H9 (cell line): Measurements from ENCODE around the gene MRTO4. TPM values are rescaled to one million over a fixed set of nuclear protein-coding genes. Genes with fewer than 3 reads are reported as not detected.

ENCODE experiments used
- DNase-seq: peaks from one replicate; pipeline ENCODE4 v3.0.0-alpha.2; 2017
- H2AFZ ChIP-seq: one replicate; pipeline ENCODE4 v1.6.1; 2013; ENCODE audit warnings: mild to moderate bottlenecking, low read length, control low read depth, moderate library complexity
- H2AK5ac ChIP-seq: 2 replicates; pipeline ENCODE4 v1.6.1; 2013; ENCODE audit warnings: low read length, control low read depth, mixed read lengths; ENCODE audit not compliant: insufficient read length
- H2BK120ac ChIP-seq: one replicate; pipeline ENCODE4 v1.6.1; 2013; ENCODE audit warnings: low read depth, mild to moderate bottlenecking, low read length, control low read depth, inconsistent platforms; ENCODE audit not compliant: poor library complexity, severe bottlenecking
- H2BK12ac ChIP-seq: 2 replicates; pipeline ENCODE4 v1.6.1; 2013; ENCODE audit warnings: low read length, control low read depth, mixed read lengths, low read depth; ENCODE audit not compliant: insufficient read length
- H2BK15ac ChIP-seq: 2 replicates; pipeline ENCODE4 v1.6.1; 2013; ENCODE audit warnings: low read depth, low read length, control low read depth
- H2BK20ac ChIP-seq: one replicate; pipeline ENCODE4 v1.6.1; 2013; ENCODE audit warnings: low read depth, mild to moderate bottlenecking, low read length, control low read depth, inconsistent platforms; ENCODE audit not compliant: poor library complexity, severe bottlenecking
- H2BK5ac ChIP-seq: 2 replicates; pipeline ENCODE4 v1.6.1; 2013; ENCODE audit warnings: low read length, control low read depth, mixed read lengths; ENCODE audit not compliant: insufficient read length
- H3K14ac ChIP-seq: 2 replicates; pipeline ENCODE4 v1.6.1; 2013; ENCODE audit warnings: low read length, control low read depth; ENCODE audit not compliant: insufficient read depth
- H3K18ac ChIP-seq: 2 replicates; pipeline ENCODE4 v1.6.1; 2013; ENCODE audit warnings: low read depth, mild to moderate bottlenecking, mixed read lengths, low read length, control low read depth; ENCODE audit not compliant: insufficient read length
- H3K23ac ChIP-seq: 2 replicates; pipeline ENCODE4 v1.6.1; 2013; ENCODE audit warnings: low read length, control low read depth, mixed read lengths, low read depth; ENCODE audit not compliant: insufficient read length
- H3K23me2 ChIP-seq: 2 replicates; pipeline ENCODE4 v1.6.1; 2013; ENCODE audit warnings: low read depth, mild to moderate bottlenecking, mixed read lengths, low read length, control low read depth; ENCODE audit not compliant: insufficient read length, poor library complexity, severe bottlenecking
- H3K27ac ChIP-seq: 2 replicates; pipeline ENCODE4 v1.5.1; 2013; ENCODE audit warnings: low read length, control low read depth, mixed read lengths, low read depth; ENCODE audit not compliant: insufficient read length
- H3K27me3 ChIP-seq: 2 replicates; pipeline ENCODE4 v1.6.1; 2013; ENCODE audit warnings: low read length, control low read depth, inconsistent platforms; ENCODE audit not compliant: insufficient read depth
- H3K4ac ChIP-seq: 2 replicates; pipeline ENCODE4 v1.6.1; 2013; ENCODE audit warnings: low read depth, mild to moderate bottlenecking, control low read depth, inconsistent platforms, low read length, moderate library complexity
- H3K4me1 ChIP-seq: 2 replicates; pipeline ENCODE4 v1.6.1; 2013; ENCODE audit warnings: low read length, control low read depth, inconsistent platforms; ENCODE audit not compliant: insufficient read depth
- H3K4me2 ChIP-seq: 2 replicates; pipeline ENCODE4 v1.6.1; 2013; ENCODE audit warnings: low read length, control low read depth, mixed read lengths; ENCODE audit not compliant: insufficient read length, insufficient read depth
- H3K56ac ChIP-seq: 2 replicates; pipeline ENCODE4 v1.6.1; 2013; ENCODE audit warnings: low read depth, mild to moderate bottlenecking, mixed read lengths, low read length, control low read depth; ENCODE audit not compliant: insufficient read length
- H3K79me1 ChIP-seq: 2 replicates; pipeline ENCODE4 v1.6.1; 2013; ENCODE audit warnings: low read depth, mild to moderate bottlenecking, moderate library complexity, low read length, control low read depth, inconsistent platforms; ENCODE audit not compliant: insufficient read depth, poor library complexity, severe bottlenecking
- H3K79me2 ChIP-seq: 2 replicates; pipeline ENCODE4 v1.6.1; 2013; ENCODE audit warnings: low read length, control low read depth, inconsistent platforms; ENCODE audit not compliant: insufficient read depth
- H3K9ac ChIP-seq: 2 replicates; pipeline ENCODE4 v1.6.1; 2013; ENCODE audit warnings: low read length, control low read depth, mixed read lengths; ENCODE audit not compliant: insufficient read length; ENCODE audit errors: extremely low read depth
- H3K9me3 ChIP-seq: one replicate; pipeline ENCODE4 v1.6.1; 2013; ENCODE audit warnings: low read depth, low read length, inconsistent platforms; ENCODE audit not compliant: control insufficient read depth
- H3T11ph ChIP-seq: one replicate; pipeline ENCODE4 v1.6.1; 2013; ENCODE audit warnings: mild to moderate bottlenecking, low read length, control low read depth, inconsistent platforms
- H4K20me1 ChIP-seq: one replicate; pipeline ENCODE4 v1.6.1; 2013; ENCODE audit not compliant: control insufficient read depth, insufficient read length, insufficient read depth
- H4K5ac ChIP-seq: 2 replicates; pipeline ENCODE4 v1.6.1; 2013; ENCODE audit warnings: low read depth, mild to moderate bottlenecking, mixed read lengths, low read length, control low read depth; ENCODE audit not compliant: insufficient read length
- H4K8ac ChIP-seq: replicated peaks from 2 replicates; pipeline ENCODE4 v1.6.1; 2013; ENCODE audit warnings: low read length, control low read depth, mixed read lengths, low read depth; ENCODE audit not compliant: insufficient read length
- H4K91ac ChIP-seq: 2 replicates; pipeline ENCODE4 v1.6.1; 2013; ENCODE audit warnings: low read depth, mild to moderate bottlenecking, moderate library complexity, mixed read lengths, low read length, control low read depth; ENCODE audit not compliant: insufficient read length
- H3K27ac Mint-ChIP-seq, 3 experiments: 2 replicates in 2 of 3; 3 replicates in 1 of 3; pipeline ENCODE4 v1.8.0; 2020 to 2021; ENCODE audit warnings: mixed read lengths in 3 of 3, mild to moderate bottlenecking in 1 of 3, moderate library complexity in 1 of 3
- H3K27me3 Mint-ChIP-seq: 2 replicates; pipeline ENCODE4 v1.8.0; 2021; ENCODE audit warnings: low read depth, mild to moderate bottlenecking, moderate library complexity, mixed read lengths
- H3K36me3 Mint-ChIP-seq, 3 experiments: 2 replicates in 2 of 3; 3 replicates in 1 of 3; pipeline ENCODE4 v1.8.0; 2020 to 2021; ENCODE audit warnings: low read depth in 3 of 3, mixed read lengths in 3 of 3; ENCODE audit not compliant: insufficient read depth in 1 of 3
- H3K4me1 Mint-ChIP-seq, 2 experiments: 2 replicates each; pipeline ENCODE4 v1.8.0; 2020; ENCODE audit warnings: mixed read lengths in 2 of 2
- H3K4me3 Mint-ChIP-seq, 2 experiments: 2 replicates in 1 of 2; 3 replicates in 1 of 2; pipeline ENCODE4 v1.8.0; 2020 to 2021; ENCODE audit warnings: mild to moderate bottlenecking in 2 of 2, mixed read lengths in 2 of 2, moderate library complexity in 1 of 2
- H3K9me3 Mint-ChIP-seq, 2 experiments: 2 replicates in 1 of 2; 3 replicates in 1 of 2; pipeline ENCODE4 v1.8.0; 2020; ENCODE audit warnings: mild to moderate bottlenecking in 2 of 2, mixed read lengths in 2 of 2, moderate library complexity in 1 of 2
- WGBS: extraction: QIAGEN DNeasy Blood & Tissue Kit; methylation state at CpG from one replicate; pipeline ENCODE4 v1.1.7; 2013; ENCODE audit warnings: missing lambda C conversion rate, low lambda C conversion rate, mixed read lengths; ENCODE audit not compliant: insufficient read length; ENCODE audit errors: extremely low coverage; 5-methylcytosine and 5-hydroxymethylcytosine counted together
- total RNA-seq: library from RNA; stranded (reverse); gene quantifications from 2 replicates; pipeline ENCODE4 v1.2.1, GENCODE V29; 2021
- TF ChIP-seq, protein P1 (sequence below): fragments of 200-600 bp; sonication (generic); conservative IDR thresholded peaks from 3 replicates; pipeline ENCODE4 v1.8.0; 2021; ENCODE audit warnings: antibody characterized with exemption, mild to moderate bottlenecking

Gene MRTO4
- total RNA-seq, 1 experiment from 2014 or later: 78.3 TPM

DNA sequence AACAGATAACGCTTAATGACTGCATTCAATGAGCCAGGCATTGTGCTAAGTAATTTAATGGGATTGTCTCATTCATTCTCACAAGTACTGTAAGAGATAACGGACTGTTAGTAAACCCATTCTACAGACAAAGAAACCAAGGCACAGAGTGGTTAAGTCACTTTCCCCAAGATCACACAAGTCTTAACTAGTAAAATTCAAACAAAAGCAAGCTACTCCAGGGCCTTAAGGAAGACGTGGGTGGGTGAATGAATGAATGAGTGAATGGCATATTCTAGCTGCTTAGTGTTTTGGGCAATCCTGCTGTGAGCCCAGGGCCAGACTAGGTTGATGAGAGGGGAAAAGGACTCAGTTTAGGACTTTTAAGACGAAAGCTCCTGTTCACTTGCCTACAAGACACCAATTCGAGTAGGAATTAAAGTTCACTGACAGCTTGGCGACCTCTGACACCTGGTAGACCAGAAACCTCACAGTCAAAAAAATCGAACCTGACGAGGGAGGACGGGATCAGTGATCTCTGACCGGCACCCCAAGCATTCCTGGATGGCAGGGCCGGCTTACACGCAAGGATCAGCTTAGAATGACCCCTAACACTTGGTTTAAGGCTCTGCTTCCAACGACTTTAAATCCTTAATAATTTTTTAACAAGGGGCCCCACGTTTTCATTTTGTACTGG is 838 bp upstream of the MRTO4 start:
- Histone ChIP-seq H3K23ac (no peak overlapping the region), H4K91ac (no peak overlapping the region), H4K5ac (peak overlapping the region; percentile 10), H3K56ac (no peak overlapping the region), H3K79me1 (peaks cover 8% of the 10 kb centered on the region), H2BK15ac (no peak overlapping the region), H3K18ac (no peak overlapping the region), H4K20me1 (no peaks in the 10 kb centered on the region), H3K23me2 (peaks cover 7% of the 10 kb centered on the region), H2AK5ac (no peak overlapping the region), H3K4ac (no peak overlapping the region), H3K9ac (peak overlapping the region; percentile 88), H3K14ac (no peak overlapping the region), H2BK120ac (no peak overlapping the region), H3K79me2 (peaks cover 54% of the 10 kb centered on the region), H2BK12ac (no peak overlapping the region), H2BK5ac (no peak overlapping the region), H3K9me3 (no peaks in the 10 kb centered on the region), H3K4me2 (peak overlapping the region; percentile 97), H4K8ac (no peak overlapping the region), H2AFZ (no peak overlapping the region), H3K27me3 (no peaks in the 10 kb centered on the region), H3T11ph (no peak overlapping the region), H2BK20ac (no peak overlapping the region), H3K27ac (no peak overlapping the region), H3K4me1 (peaks cover 4% of the 10 kb centered on the region; the same call in 1 of the 2 replicates)
- DNase-seq: no peak
- Mint-ChIP-seq H3K27me3 (no peaks in the 10 kb centered on the region), H3K36me3 (peaks cover 11 to 23% (median 11%) of the 10 kb centered on the region in 3 experiments; a peak in 6 of 7 replicates), H3K9me3 (no peaks in the 10 kb centered on the region), H3K4me3 (peak overlapping the region; percentile 97 to 99), H3K4me1 (peaks cover 20 to 22% of the 10 kb centered on the region in 2 experiments), H3K27ac (peak overlapping the region; percentile 85 to 99 (median 97); a peak in 6 of 7 replicates)
- TF ChIP-seq, protein P1, sequence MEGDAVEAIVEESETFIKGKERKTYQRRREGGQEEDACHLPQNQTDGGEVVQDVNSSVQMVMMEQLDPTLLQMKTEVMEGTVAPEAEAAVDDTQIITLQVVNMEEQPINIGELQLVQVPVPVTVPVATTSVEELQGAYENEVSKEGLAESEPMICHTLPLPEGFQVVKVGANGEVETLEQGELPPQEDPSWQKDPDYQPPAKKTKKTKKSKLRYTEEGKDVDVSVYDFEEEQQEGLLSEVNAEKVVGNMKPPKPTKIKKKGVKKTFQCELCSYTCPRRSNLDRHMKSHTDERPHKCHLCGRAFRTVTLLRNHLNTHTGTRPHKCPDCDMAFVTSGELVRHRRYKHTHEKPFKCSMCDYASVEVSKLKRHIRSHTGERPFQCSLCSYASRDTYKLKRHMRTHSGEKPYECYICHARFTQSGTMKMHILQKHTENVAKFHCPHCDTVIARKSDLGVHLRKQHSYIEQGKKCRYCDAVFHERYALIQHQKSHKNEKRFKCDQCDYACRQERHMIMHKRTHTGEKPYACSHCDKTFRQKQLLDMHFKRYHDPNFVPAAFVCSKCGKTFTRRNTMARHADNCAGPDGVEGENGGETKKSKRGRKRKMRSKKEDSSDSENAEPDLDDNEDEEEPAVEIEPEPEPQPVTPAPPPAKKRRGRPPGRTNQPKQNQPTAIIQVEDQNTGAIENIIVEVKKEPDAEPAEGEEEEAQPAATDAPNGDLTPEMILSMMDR: no peak
- no CpG with 5 or more reads among the region's 14 CpGs for WGBS
